Activated CD8-positive, alpha-beta memory T cell treated with anti-CD3 and anti-CD28 coated beads for 48 hours (primary cell): Measurements from ENCODE around the gene C13orf46.

ENCODE experiments used
- DNase-seq, 3 experiments: peaks; one replicate each; pipeline ENCODE4 v3.0.0-alpha.2; 2020; ENCODE audit warnings: low read depth in 2 of 3, low spot score in 2 of 3

The C13orf46 gene

DNA sequence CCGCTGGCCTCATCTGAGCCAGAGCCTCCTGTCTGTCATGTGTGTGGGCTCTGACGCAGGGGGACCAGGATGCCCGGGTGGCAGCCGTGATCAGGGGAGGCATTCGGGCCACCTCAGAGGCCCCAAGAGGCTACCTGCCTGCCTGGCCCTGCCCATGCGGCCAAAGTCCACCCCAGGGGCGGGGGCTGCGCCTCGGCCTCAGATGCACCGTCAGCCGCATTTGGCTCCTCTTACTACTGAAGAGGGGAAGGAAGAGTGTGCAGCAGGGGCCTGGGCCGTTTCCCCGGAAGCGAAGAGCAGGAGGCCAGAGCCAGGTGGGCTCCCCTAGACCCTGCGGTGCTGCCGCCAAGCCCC, 34.0 kb downstream of the C13orf46 start:
- no peak for DNase-seq

DNA sequence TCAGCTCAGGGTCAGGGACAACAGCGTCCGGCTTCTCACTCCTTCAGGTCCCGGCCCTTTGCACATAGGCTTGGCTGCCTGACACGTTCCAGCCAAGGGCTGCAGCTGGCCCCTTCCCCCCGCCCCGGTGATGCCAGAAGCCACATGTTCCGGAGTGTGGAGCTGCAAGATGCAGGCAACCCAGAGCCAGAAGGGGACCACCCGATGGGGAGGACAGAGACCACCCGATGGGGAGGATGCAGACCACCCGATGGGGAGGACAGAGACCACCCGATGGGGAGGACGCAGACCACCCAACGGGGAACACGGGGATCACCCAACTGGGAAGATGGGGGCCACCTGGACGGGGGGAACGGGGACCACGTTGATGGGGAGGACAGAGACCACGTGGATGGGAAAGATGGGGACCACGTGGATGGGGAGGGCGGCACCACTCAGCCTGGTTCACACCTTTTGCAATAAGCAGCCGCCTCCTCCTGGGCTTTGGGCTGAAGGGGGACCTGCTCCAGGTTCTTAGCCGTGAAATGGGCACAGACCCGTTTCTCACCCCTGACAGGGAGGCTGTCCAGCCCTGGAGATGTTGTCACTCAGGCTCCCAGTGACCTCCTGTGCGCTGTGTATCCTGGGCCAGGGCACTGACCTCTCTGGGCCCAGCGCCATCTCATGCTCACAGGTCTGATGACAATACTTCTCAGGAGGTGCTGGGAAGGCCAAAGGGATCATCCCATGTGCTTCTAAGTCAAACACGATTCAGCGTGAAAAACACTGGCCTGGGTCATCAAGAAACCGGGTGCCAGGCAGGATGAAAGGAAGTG, 34.5 kb downstream of the C13orf46 start:
- DNase-seq = no peak

DNA sequence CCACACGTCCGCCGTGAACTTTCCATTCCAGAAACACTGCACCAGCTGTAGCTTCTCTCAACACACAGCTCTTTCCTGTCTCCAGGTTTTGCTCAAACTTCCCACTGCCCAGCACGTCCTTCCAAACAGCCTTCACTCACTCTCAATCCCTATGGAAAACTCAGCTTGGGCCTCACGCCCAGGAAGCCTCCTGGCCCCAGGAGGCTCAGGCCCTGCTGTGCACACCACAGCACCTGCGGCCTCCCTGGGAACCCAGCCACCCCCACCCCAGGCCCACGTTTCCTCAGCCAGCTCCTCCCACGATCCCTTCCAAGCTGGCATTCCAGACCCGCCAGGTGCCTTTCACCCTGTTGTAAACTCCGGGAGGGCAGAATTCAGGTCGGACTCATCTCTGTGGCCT, 35.2 kb downstream of the C13orf46 start:
- no peak for DNase-seq

DNA sequence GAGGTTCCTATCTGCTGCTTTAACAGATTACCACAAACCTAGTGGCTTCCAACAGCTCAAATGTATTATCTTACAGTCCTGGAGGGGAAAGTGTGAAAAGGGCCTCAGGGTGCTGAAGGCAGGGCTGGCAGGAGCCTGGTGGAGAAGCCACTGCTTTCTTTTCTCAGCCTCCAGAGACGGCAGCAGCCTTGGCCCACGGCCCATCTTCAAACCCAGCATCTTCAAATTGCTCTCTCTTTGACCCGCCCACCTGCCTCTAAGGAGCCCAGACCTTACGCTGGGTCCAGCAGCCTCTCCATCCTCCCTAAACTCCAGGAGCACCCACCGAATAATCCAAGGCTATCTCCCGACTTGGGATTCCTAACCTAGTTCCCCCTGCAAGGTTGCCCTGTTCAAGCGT, 35.6 kb downstream of the C13orf46 start:
- no peak for DNase-seq

DNA sequence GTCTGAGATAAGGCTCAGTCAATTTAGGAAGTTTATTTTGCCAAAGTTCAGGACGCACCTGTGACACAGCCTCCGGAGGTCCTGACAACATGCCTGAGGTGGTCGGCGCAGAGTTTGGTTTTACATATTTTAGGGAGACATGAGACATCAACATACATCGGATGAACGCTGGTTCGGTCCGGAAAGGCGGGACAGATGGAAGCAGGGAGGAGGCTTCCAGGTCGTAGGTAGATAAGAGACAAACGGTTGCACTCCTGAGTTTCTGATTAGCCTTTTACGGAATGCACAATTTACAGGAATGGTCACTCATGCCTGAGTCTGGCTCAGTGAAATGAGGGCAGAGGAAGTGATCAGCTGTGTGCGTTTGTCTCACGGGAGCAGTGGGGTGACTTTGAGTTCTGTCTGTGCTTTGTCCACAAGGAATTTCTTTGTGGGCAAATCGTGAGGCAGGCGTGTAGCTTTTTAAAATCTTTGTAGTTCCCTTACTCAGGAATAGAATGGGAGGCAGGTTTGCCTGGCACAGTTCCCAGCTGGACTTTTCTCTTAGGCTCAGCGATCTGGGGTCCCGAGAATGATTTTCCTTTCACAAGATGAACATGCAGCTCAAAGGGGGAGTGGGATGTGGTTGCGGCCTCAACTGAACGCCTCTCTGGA, 36.2 kb downstream of the C13orf46 start:
- no peak for DNase-seq

DNA sequence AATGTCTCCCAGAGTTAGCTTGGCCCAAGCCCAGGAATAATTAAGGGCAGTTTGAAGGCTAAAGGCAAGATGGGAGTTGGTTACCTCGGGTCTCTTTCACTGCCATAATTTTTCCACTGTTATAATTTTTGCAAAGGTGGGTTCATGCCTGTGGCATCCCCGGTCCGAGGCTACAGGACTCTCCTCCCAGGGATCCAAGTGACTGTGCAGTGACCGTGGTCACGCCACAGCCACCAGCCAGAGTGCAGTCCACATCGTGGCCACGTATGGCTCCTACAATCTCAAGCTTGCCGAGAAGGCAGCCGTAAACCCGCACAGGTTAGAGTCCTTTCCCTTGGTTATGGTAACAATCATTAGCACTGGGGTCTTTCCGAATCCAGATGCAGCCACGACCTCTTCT, 36.8 kb downstream of the C13orf46 start:
- DNase-seq = no peak

DNA sequence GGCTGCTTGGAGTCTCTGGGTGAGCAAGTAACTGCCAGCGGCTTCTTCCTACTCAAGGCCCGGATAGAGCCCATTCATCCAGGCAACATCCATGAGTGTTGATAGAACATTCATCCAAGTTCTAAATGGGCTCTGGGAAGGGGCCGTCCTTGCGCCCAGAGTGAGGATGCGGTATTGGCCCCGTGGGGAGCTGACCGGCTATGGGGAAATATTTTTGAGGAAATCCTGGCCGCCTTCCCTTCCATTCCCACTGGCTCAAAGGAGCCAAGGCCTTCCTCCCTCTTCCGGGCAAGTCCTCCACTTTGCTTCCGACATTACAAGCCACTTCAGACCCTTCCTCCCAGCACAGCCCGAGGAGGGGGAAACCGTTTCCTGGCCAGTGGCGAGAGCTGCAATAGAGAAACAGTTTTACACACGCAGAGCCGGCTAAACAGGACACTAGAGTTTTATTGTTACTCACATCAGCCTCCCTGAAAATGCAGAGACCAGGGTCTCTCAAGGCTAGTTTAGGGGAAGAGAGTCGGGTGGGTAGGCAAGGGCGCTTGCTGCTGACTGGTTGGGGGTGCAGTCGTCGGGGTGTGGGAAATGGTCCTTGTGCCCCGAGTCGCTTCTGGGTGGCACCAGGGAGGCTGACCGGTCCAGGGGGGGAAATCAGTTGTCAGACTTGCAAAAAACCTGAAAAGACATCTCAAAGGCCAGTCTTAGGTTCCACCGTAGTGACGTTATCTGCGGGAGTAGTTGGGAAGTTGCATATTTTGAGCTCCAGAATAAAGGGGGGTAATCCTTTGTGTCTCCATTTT, 37.5 kb downstream of the C13orf46 start:
- DNase-seq = no peak

DNA sequence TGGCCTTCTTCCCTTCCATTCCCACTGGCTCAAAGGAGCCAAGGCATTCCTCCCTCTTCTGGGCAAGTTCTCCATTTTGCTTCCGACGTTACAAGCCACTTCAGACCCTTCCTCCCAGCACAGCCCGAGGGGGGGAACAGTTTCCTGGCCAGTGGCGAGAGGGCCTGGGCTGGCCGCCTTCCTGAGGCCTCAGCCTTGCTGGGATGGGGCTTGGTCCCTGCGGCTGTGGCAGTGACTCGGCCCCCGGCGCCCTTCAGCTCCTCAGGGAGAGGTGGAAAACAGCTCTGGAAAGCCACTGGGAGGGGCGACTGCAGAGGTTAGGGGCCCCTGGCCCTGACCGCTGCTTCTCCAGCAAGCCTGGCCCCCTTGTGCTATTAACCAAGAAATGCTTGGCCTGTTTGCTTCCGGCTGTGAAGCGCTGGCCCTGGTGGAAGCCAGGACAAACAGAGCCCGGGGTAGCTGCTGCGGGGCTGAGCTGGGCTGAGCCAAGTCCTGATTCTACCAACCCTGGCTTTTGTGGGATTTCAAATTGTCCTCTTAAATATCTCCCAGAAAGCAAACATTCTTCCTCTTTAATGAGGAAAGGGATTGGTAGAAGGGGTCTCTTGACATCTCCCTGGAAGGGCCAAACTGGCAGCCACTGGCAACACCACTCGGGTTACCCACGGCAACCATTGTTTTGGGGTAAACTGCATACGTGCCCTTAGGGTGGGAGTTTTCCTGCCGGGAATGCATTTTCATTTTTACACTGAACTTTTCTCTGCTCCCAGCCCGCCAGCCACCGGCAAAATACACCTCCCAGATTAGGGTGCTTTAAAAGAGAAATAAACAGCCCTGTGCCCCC, 38.7 kb downstream of the C13orf46 start:
- no peak for DNase-seq

DNA sequence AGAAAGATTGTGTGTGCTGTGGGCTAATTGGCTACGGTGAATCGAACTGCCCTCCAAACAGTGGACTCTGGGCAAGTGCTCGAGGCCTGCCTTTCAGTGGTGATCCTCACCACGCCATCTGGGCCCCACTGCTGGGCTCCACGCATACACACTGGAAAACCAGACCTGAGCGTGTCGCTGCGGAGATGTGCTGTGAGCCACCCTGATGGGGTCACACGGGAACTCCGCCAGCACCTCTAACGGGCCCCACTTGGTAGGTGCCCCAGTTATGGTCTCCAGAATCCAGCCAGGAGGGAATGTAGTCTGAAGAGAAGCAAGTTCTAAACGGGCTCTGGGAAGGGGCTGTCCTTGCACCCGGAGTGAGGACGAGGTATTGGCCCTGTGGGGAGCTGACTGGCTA, 39.3 kb downstream of the C13orf46 start:
- DNase-seq = no peak

DNA sequence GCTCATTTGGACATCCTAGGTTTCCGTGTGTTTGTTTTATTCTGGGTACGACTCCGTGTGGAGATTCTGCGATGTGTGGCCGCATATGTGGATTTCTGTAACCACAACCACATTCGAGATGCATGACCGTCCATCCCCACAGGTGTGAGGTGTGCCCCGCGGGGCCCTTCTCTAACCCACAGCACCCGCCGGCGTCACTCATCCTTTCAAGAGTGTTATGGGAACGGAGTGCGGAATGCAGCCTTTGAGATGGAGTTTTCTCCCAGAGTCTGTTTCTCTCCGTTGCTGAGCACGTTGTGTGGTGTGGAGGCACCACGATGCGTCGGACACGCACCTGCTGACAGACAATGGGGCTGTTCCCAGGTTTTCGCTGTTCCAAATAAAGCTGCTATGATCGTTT, 40.0 kb downstream of the C13orf46 start:
- no peak for DNase-seq

DNA sequence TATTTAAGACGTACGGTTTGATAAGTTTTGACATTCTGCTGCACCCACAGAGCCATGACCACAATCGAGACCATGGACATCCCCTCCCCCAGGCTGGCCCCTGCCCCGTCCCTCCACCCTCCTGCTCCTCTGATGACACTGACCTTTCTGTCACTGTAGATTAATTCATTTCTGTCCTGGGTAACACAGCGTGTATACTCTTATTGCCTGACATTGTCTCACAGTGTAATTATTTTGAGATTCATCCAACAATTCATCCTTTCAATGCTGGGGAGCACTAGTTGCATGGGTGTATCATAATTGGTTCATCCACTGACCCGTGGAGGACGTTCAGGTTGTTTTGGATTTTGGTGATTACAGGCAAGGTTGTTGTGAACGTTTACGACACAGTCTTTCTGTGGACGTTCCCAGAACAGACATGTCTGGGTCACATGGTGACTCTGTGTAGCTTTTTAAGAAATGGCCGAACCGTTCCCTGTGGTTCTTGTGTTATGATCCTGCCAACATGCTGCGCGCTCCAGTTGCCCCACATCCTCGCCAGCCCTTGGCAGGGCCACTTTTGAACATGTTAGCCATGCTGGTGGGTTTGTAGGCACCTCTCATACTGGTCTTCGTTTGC, 41.9 kb downstream of the C13orf46 start:
- DNase-seq = no peak

DNA sequence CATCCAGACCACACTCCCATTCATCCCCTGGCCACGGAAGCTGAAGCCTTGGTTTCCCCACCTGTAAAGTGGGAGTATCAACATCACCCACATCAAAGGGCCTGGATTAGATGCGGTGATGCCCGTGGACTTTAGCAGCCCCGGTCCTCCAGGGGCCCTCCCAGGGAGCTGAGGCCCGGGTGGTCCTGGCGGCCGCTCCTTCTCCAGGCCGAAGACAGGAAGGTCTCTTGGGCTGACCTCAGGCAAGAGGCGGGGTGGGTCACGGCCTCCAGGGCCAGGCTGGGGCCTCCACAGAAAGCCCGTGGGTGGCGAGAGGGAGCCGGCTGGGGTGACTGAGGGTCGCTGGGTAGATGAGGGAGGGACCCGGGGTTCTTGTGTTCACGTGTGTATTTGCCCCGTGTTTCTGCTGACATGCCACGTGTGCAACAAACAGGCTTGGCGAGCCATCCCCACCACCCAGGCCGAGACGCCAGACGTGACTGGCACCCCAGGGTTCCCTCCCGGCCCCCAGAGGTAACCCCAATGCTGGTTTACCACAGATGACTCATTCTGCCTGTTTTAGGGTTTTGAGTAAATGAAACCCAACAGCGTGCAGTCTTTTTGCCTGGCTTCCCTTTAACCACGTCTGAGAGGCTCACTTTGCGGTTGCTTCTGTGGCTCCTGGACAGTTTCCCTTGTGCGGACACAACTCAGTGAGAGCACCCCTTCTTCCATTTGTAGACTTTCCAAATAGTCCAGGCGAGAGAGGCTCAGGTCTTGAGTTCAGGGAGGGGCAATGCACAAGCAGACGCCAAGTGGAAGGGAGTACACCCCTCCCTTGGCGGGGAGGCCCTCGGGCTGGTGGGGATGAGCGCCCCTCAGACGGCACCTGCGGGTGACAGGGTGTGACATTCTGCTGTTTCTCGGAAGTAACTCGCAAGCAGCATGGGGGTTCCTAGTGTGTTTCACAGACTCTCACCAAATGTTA, 42.9 kb downstream of the C13orf46 start:
- peak; percentile 20 to 55 (median 24) for DNase-seq

DNA sequence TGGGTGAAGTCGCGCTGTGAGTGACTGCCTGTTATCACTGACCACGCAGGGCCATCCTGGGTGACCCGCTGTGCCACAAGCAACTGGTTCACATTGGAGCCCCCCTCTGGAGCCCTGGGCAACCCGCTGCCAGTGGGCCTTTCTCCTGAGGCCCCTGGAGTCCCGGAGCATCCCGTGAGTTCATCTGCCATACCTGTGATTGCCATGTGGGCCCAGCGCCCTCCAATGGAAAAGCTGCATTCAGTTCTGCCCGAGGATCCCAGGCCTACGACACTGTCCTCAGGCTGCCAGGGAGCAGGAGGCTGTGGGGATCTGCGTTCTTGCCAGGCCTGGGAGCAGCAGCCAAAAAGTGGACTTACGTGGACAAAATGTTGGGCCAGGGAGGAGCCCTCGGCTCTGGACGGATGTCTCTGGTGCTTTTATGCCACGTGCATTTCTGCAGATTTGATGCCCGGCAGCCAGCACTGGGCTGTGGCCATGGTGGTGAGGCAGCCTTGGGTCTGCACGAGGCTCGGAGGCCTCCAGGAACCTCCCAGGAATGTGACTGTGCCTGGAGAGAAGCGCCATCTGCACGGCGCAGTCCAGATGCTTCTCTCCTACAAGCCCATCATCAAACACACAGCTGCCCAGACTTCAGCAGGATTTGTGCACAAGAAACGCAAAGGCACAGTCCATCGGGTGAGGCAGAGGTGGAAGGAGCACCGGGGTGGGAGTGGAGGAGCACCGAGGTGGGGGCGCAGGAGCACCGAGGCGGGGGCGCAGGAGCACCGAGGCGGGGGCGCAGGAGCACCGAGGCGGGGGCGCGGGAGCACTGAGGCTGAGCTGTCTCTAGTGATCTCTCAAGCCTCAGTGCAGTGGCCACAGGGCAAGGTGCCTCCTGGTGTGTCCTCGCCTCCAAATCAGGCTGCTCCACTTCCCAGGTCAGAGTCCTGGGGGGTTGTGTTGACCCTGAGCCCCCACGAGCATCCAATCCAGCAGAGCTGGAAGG, 44.0 kb downstream of the C13orf46 start:
- no peak for DNase-seq

DNA sequence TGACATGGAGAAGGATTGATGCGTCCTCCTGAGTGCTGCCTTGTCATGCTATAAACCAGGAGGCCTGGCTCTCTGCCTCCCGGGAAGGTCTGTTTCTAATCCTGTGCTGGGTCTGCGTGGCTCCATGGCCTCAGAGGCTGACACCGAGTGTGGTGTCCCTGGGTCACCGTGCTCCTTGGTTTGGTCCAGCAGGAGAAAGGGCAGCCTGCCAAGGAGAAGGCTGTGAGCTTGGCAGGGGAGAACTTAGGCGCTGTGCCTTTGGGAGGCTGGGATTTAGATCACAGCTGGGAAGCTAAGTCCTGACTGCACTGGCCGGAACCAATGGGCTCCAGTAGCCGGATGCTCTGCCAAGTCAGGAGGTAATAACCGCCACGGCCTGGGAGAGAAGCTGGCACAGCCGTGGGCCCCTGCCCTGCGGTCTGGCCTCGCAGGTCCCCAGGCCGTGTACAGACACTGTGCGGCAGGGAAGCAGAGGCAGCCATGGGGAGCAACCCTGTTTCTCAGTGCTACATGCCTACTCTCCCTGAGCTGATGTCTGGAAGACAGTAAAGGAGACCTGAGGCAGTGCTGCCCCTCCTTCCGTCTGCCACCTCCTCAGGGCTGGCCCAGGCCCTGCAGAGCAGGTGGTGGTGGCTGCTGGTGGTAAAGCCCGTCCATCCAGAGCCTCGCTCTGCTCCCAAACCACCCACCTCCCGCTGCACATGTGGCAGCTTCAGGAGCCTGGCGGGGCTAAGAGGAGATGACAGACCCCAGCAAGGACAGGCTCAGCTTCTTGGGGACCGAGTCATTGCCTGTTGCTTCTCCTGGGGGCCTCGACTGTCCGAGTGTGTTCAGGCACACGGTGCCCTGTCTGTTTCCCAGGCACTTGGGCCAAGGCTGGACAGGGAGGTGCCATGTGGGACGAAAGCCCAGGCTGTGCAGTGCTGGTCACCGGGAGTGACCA, 44.9 kb downstream of the C13orf46 start:
- no peak for DNase-seq

DNA sequence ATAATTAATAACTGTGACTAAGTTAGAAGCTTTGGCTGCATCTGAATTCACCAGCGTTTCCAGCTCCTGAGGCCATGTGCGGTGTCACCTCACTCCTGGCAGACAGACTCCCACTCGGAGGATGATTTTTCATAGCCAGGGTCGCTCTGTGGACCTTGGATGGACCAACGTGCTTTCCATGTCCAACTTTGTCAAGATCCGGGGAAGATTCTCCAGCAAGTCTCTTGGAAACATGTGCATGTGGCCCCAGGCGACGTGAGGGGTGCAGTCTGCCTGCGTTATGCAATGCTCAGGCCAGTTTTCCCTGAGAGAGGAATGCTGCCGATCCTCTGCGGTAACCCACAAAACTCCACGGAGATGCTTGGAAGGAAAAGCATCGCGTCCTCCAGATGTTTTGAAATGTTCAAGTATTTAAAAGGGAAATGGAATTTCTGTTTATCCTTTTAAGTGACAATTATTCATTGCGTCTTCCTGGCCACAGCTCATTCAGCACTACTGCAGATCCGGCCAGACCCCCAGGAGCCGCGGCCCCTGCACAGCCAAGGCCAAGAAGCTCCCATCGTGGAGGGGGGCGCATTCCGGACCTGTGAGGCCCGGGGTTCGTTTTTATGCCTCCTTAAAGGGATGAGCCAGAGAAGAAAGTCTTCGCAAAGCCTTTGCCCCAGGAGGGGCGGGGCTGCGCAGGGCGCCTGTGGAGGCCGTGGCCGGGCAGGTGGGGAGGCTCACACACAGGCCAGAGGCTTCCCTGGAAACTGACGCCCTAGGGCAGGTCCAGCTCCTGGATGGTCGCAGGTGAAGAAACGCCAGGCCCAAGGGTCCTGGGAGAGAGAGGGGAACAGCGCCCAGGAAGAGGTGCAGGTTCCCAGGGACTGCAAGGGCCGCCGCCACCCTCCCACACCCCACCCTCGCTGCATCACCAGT, 46.0 kb downstream of the C13orf46 start:
- DNase-seq = no peak

DNA sequence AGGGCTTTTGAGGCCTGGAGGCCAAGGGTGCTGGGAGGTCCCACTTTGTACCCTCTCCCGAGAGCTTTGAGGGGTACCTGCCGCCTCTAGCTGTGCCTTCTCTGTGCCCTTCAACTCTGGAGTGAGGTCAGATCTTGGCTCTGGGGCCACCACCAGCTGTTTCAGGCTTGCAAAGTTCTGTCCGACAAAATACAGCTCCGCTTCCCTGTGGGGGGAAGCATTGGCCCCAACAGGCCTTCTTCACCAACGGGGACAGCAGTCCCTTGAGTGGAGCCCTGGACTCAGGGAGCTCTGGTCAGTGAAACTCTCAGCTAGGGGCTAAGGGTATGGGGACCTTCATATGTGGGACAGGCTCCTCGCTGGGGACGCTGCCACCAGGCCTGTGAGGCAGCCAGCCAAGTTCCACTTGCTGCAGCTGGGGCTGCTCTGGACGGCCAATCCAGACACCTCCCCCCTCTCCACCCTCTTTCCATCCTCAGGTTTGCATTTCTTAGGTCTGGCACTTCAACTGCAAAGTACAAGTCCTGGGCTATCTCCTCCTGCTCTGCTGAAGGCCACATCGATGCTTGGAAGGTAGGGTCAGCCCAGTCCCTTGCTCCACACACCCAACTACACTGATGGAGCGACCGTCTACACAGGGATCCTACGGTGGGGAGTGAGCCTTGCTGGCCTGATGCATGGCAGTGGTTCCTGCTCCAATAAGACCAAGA, 46.8 kb downstream of the C13orf46 start:
- DNase-seq = no peak
